ENCODE data around the gene DHX8.

GRCh38 chr17:43562679-43563599, 79.2 kb downstream of the DHX8 start:
- TF ChIP-seq CTCF (conservative IDR thresholded peaks at IDR 0.05; ENCODE audit: low read depth, low read length) = no peak
- no peak for TF ChIP-seq FOS (IDR thresholded peaks at IDR 0.05; ENCODE audit: low read depth, low read length)
- TF ChIP-seq POLR2A (IDR thresholded peaks at IDR 0.05; ENCODE audit: low read depth, low read length) = no peak
- TF ChIP-seq BHLHE40 (IDR thresholded peaks at IDR 0.05; ENCODE audit: low read depth, low read length) = no peak
- TF ChIP-seq RAD21 (IDR thresholded peaks at IDR 0.05; ENCODE audit: low read length) = no peak
- TF ChIP-seq MXI1 (IDR thresholded peaks at IDR 0.05; ENCODE audit: borderline replicate concordance, low read depth, low read length) = no peak
- TF ChIP-seq CEBPB (IDR thresholded peaks at IDR 0.05; ENCODE audit: low read depth, low read length) = no peak
- no peak for TF ChIP-seq CHD1 (IDR thresholded peaks at IDR 0.05; ENCODE audit: low read depth, low read length)
